Hindlimb muscle (tissue), 1 donor: ENCODE results near the gene MED29. TPM values are rescaled to one million over a fixed set of nuclear protein-coding genes. Genes with fewer than 3 reads are reported as not detected.
A peak's percentile ranks its signal among the peaks of the same experiment; 100 is the strongest.

Source experiments
- DNase-seq: peaks from one replicate; pipeline ENCODE4 v3.0.0-alpha.2; 2013
- polyA plus RNA-seq: library from polyadenylated mRNA; unstranded; fragments of 120-200 nt; gene quantifications from one replicate; pipeline ENCODE4 v1.2.1, GENCODE V29; 2013; ENCODE audit not compliant: insufficient read length

The MED29 gene, protein sequence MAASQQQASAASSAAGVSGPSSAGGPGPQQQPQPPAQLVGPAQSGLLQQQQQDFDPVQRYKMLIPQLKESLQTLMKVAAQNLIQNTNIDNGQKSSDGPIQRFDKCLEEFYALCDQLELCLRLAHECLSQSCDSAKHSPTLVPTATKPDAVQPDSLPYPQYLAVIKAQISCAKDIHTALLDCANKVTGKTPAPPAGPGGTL
- 25.5 TPM for polyA plus RNA-seq

DNA sequence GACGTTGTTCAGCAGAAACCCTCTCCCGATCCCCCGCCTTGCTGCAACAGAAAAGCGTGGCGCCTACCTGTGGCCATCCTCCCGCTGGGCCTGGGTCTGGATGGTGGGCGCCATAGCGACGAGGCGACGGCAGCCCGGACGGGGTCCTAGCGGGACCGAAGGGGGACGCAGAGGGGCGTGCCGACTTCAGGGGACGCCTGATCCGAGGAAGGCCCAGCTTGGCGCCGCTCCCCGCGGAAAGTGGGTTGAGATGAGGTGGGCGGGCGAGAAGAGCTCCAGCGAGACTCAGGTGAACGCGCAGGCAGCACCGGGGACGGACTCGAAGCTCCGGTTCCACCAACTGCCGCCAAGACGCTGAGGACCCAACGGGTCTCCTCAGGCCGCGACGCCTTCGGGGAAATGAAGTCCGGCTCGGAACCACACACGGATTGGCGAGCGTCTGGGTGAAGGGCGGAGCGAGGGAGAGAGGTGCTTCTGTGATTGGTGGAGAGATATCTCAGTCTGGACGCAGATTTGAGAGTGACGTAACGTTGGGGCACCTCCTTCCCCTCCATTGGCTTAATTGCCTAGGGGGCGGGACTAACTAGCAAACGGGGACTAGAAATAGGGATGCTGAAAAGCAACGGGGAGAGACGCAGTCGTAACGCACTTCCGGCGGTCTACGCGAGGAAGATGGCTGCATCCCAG lies at the start of gene MED29, which contains the start of gene PAF1:
Gene MED29, plus strand, starts transcription at position 628 of the 687 bp plus-strand sequence. Its CDS starts 45 bp downstream, at position 673.
Gene PAF1, minus strand, starts transcription at position 356 of the 687 bp plus-strand sequence. Its CDS starts 242 bp downstream, at position 114.
- DNase-seq = peak; percentile 99

DNA sequence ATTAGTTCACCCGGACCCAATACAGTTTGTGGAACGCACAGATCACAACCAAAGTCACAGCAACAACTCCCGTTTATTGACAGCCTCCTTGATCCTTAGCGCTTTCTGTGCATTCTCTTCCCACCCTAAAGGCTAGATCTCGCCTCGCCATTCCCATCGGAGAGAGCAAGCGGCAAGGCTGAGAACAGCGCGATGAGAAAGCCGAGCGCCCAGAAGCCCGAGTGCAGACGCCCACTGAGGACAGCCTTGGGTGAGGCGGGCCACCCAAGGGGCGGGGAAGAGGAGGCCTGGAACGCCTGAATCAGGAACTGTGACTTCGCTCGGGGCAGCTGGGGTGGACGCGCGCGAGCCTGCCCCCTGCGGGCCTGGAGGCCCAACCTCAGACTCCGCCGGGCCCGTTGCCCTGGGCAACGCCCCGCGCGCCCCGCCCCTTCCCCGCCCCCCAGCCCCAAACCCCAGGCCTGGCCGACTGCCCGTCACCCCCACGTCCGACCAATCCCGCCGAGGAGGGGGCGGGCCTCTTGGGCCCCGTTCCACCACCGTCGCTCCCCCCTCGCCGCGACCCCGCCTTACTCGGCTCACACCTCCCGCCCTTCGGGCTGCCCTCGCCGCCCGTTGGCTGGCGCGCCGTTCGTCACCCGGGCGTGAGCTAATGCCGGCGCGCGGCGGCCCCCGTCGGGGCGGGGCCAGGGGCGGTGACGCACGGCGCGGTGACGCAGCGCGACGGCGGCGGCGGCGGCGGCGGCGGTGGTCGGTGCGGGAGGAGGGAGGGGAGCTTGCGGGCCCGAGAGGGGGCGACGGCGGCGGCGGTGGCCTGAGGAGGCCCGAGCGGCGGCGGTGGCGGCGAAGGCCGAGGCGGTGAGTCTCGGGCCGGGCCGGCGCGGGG lies 49.2 kb upstream of the MED29 start, which contains the start of gene SAMD4B:
Gene SAMD4B, plus strand, starts transcription at position 703 of the 886 bp plus-strand sequence. CDS start 14,473 bp downstream, outside the sequence.
- DNase-seq = peak; percentile 99

DNA sequence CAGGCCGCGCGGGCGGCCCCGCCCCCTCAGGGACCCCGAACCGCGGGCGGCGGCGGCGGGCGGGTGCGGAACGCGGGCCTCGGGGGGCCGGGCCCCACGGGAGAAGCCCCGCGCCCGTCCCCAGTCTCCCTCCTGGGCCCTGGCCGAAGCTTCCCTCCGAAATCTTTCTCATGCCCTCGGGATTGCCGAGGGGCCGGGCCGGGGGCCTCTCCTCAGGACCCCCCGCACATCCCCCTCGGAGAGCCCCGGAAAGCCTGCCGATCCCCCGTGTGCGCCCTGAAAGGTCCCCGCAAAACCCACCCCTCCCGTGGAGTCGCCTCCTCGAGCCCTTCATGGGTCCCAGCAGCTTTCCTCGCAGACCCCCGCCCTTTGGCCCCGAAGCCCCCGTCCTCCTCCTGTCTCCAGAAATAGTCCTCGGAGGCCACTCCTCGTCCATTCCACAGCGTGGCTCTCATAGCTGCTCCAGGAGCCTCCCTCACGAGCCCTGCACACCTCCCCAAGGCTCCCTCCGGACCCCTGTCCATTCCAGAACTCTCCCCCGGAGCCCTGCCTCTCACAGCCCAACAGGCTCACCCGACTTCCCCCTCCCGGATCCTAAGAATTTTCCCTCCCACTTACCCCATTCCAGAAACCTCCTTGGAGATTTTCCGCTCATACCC lies 48.4 kb upstream of the MED29 start:
- DNase-seq = no peak

- DNase-seq = no peak
Measured at GRCh38 chr19:39345956-39346355, 45.2 kb upstream of the MED29 start.

GRCh38 chr19:39347332-39348164 lies 43.6 kb upstream of the MED29 start:
- DNase-seq = no peak

GRCh38 chr19:39349326-39349725 lies 41.9 kb upstream of the MED29 start:
- no peak for DNase-seq

GRCh38 chr19:39350156-39350555 lies 41.0 kb upstream of the MED29 start:
- no peak for DNase-seq

DNA sequence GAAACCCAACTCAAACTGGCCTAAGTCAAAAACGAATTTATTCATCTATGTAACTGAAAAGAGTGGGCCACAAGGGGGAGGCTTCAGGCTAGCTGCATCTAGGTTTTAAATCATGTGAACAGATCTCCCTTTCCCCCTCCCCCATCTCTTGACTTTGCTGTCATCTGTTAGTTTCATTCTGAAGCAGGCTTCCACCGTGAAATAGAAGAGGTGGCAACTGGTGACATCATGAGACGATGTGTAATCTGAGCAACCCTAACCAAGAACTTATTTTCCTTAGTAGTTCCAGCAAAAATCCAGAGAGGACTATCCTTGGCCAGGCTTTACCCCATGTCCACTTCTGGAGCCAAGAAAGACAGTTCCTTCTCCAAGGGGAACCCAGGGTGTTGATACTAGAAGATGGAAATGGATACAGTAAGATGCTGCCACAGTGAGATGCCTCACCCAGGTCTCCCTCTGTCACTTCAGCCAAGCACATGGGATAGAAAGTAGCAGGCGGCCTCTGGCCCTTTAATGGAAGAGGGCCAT lies 39.6 kb upstream of the MED29 start:
- DNase-seq = peak; percentile 39

GRCh38 chr19:39352381-39353255 lies 38.6 kb upstream of the MED29 start:
- DNase-seq = peak; percentile 34

DNA sequence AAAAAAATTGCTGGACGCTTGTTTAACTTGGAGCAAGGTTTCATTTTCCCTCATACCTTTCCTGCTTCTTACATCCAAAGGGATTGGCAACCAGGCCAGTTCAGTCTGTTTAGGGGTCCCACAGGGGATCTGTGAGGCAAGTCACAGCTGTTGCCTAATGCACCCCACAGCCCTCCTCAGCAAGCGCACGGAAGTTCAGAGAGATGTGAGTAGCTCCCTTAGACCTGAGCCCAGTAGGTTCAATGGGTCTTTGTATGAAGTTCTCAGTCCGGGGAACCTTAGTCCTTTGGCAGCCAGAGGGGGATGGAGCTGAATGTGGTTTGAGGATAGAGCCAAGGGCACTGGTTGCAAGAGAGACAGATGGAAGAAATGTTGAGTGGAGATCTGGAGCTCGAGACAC lies 35.9 kb upstream of the MED29 start:
- DNase-seq = no peak

GRCh38 chr19:39356073-39356472 lies 35.1 kb upstream of the MED29 start:
- DNase-seq = no peak

DNA sequence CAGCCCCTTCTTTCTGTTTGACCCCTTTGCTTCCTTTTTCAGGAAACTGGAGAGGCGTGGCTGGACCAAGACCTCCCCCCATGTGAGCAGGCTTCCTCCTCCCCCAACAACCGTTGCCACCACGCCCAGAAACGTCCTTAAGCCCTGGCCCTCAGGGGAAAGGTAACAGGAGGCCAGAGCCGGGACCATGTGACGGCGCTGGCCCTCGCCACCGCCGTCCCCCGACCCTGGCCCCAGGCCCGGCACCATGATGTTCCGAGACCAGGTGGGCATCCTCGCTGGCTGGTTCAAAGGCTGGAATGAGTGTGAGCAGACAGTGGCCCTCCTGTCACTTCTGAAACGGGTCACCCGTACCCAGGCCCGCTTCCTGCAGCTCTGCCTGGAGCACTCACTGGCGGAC lies 34.5 kb upstream of the MED29 start:
- no peak for DNase-seq

DNA sequence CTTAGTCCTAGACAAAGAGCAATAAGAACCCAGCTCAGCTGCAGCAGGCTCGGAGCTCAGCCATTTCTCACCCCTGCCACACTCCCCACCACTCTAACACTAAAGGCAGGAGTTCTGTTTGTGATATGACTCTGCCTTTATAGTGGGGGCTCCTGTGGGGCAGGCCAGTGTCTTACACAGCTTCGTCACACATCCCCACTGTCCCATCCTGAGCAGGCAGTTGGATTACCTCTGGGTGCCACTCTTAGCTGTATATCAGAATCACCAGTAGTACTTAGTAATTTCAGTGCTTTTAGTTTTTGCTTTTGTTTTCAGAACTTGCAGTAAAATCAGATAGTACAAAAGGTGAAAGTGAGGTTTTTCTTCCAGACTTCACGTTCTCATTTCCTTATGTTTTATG lies 32.2 kb upstream of the MED29 start:
- no peak for DNase-seq

GRCh38 chr19:39360599-39360998 lies 30.6 kb upstream of the MED29 start:
- no peak for DNase-seq

DNA sequence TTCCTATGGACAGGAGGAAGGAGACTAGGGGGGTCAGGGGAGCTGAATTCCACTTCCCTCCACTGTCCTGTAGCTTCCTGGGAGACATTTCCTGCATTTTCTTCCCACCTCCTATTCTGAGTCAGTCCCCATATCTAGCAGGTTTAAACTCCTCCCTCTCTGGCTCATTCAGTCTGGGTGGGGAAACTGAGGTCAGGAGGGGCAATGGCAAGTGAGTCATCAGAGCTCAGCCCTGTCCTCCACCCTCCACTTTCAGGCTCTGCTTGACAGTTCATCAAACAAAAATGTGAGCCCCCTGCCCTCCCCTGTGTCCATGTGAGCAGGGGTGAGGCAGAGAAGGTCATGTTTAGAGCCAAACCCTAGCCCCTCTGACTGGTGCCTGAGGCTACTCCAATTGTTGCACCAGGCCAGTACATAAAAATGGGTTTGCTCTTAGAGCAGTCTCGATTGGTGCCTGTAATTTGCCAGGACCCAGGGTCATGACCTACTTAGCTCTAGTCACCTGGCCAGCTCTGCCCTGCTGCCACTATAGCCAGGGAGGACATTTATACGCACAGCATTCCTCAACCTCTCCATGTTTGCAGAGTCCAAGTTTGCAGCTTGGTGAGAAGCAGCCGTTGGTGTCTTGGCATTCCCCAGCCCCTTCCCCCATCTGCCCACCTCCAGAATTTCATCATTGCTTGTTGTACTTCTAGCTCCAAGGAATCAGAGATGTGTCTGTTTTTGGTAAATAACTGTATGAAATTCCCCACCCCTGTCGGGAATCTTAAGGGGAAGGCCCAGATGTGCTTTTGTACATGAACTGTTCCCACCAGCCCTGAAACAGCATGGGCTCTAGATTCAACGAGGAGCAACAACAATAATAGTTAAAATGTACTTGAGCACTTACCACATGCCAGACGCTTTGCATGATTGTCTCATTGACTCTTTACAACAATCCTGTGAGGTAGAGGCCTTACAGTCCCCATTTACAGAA lies 28.2 kb upstream of the MED29 start:
- DNase-seq = no peak

GRCh38 chr19:39363901-39364457 lies 27.2 kb upstream of the MED29 start:
- peak; percentile 57 for DNase-seq

GRCh38 chr19:39365531-39365930 lies 25.6 kb upstream of the MED29 start:
- DNase-seq = no peak

DNA sequence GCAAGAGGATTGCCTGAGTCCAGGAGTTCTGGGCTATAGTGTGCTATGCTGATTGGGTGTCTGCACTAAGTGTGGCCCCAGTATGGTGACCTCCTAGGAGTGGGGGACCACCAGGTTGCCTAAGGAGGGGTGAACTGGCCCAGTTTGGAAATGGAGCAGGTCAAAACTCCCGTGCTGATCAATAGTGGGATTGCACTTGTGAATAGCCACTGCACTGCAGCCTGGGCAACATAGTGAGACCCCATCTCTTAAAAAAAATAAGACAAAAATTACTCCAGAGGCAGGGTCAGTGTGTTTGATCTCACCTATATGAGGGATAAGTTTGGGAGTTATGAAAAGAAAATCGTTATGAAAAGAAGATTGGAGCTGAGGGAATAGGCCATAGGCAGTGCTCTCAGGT lies 22.0 kb upstream of the MED29 start:
- DNase-seq = no peak

DNA sequence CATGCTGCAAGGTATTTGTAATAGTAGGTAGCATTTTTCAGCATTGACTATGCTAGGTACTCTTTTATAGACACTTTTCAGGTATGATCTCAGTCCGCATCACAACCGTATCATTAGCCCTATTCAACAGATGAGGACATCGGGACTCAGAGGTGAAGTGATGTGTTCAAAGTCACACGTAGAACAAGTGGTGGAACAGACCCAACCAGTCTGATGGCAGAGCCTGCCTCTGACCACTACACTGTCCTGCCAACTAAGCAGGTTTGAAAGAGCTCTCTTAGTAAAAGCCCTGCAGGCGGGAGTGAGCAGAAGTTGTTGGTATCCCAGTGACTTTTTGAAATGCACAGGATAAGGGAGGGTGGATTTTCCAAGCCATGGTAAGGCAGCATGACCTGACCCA lies 20.4 kb upstream of the MED29 start:
- DNase-seq = no peak
